GM23338 (cell line): ENCODE results near the gene DSCAML1. TPM values are rescaled to one million over a fixed set of nuclear protein-coding genes. Genes with fewer than 3 reads are reported as not detected.

ENCODE experiments used
- ATAC-seq: fragments of 200-7000 bp; cut with Tn5 transposase; 3 replicates; pipeline ENCODE4 v1.9.1; 2020
- DNase-seq: peaks from one replicate; pipeline ENCODE4 v3.0.0-alpha.2; 2015; ENCODE audit warnings: low spot score
- H2AFZ ChIP-seq: fragments of 200-600 bp; sonication (generic); 2 replicates; pipeline ENCODE4 v1.8.0; 2016; ENCODE audit warnings: antibody characterized with exemption, mild to moderate bottlenecking, moderate library complexity
- H3F3A ChIP-seq: fragments of 200-600 bp; sonication (generic); replicated peaks from 2 replicates; pipeline ENCODE4 v1.8.0; 2017; ENCODE audit warnings: antibody characterized with exemption, mixed run types, low read depth
- H3K27ac ChIP-seq: fragments of 200-600 bp; sonication (generic); 2 replicates; pipeline ENCODE4 v1.6.1; 2016; ENCODE audit warnings: low read depth
- H3K27me3 ChIP-seq: fragments of 200-600 bp; sonication (generic); 2 replicates; pipeline ENCODE4 v1.8.0; 2016; ENCODE audit warnings: mild to moderate bottlenecking, mixed run types, moderate library complexity; ENCODE audit not compliant: insufficient read depth
- H3K36me3 ChIP-seq: fragments of 200-600 bp; sonication (generic); 2 replicates; pipeline ENCODE4 v1.8.0; 2016; ENCODE audit warnings: mild to moderate bottlenecking; ENCODE audit not compliant: insufficient read depth
- H3K4me1 ChIP-seq: fragments of 200-600 bp; sonication (generic); 2 replicates; pipeline ENCODE4 v1.8.0; 2016; ENCODE audit warnings: mild to moderate bottlenecking, moderate library complexity; ENCODE audit not compliant: insufficient read depth
- H3K4me2 ChIP-seq: fragments of 200-600 bp; sonication (generic); 2 replicates; pipeline ENCODE4 v1.7.1; 2017; ENCODE audit warnings: mixed run types
- H3K4me3 ChIP-seq: fragments of 200-600 bp; sonication (generic); 2 replicates; pipeline ENCODE4 v1.6.1; 2016; ENCODE audit warnings: mixed run types
- H3K79me2 ChIP-seq: fragments of 200-600 bp; sonication (generic); replicated peaks from 2 replicates; pipeline ENCODE4 v1.8.0; 2017; ENCODE audit warnings: mild to moderate bottlenecking; ENCODE audit not compliant: insufficient read depth
- H3K9me2 ChIP-seq: fragments of 200-600 bp; sonication (generic); 2 replicates; pipeline ENCODE4 v1.8.0; 2017; ENCODE audit not compliant: insufficient read depth
- H4K20me1 ChIP-seq: fragments of 200-600 bp; sonication (generic); replicated peaks from 2 replicates; pipeline ENCODE4 v1.8.0; 2017; ENCODE audit warnings: mild to moderate bottlenecking; ENCODE audit not compliant: insufficient read depth
- H3K27ac Mint-ChIP-seq: 2 replicates; pipeline ENCODE4 v1.8.0; 2020; ENCODE audit warnings: inconsistent platforms, mild to moderate bottlenecking, moderate library complexity, mixed read lengths
- H3K27me3 Mint-ChIP-seq: 3 replicates; pipeline ENCODE4 v1.8.0; 2022; ENCODE audit warnings: low read depth, mild to moderate bottlenecking, moderate library complexity, mixed read lengths, inconsistent platforms; ENCODE audit not compliant: insufficient read depth, poor library complexity
- H3K36me3 Mint-ChIP-seq: 3 replicates; pipeline ENCODE4 v1.8.0; 2021; ENCODE audit warnings: low read depth, mild to moderate bottlenecking, inconsistent platforms, moderate library complexity, mixed read lengths
- H3K4me1 Mint-ChIP-seq: 3 replicates; pipeline ENCODE4 v1.8.0; 2020; ENCODE audit warnings: mild to moderate bottlenecking, inconsistent platforms, mixed read lengths
- H3K4me3 Mint-ChIP-seq: 3 replicates; pipeline ENCODE4 v1.8.0; 2021; ENCODE audit warnings: moderate library complexity, mild to moderate bottlenecking, inconsistent platforms, mixed read lengths
- H3K9me3 Mint-ChIP-seq: 3 replicates; pipeline ENCODE4 v1.8.0; 2020; ENCODE audit warnings: moderate library complexity, mild to moderate bottlenecking, inconsistent platforms, mixed read lengths
- CREB1 ChIP-seq: fragments of 250-450 bp; sonication (Bioruptor Pico); IDR thresholded peaks from 2 replicates; pipeline ENCODE4 v1.5.0; 2020; ENCODE audit warnings: low read depth, mild to moderate bottlenecking, moderate library complexity
- EZH2 ChIP-seq: fragments of 200-600 bp; sonication (generic); IDR thresholded peaks from one replicate; pipeline ENCODE4 v1.8.0; 2017; ENCODE audit warnings: antibody characterized with exemption, mild to moderate bottlenecking, low read depth; ENCODE audit not compliant: unreplicated experiment
- EZH2phosphoT487 ChIP-seq: fragments of 200-600 bp; sonication (generic); IDR thresholded peaks from one replicate; pipeline ENCODE4 v1.8.1; 2018; ENCODE audit warnings: antibody characterized with exemption; ENCODE audit not compliant: unreplicated experiment
- JUNB ChIP-seq: IDR thresholded peaks from one replicate; pipeline ENCODE4 v1.6.1; 2016; ENCODE audit warnings: antibody characterized with exemption; ENCODE audit not compliant: unreplicated experiment
- NANOG ChIP-seq: IDR thresholded peaks from 2 replicates; pipeline ENCODE4 v1.6.1; 2016; ENCODE audit warnings: antibody characterized with exemption, borderline replicate concordance
- POLR2AphosphoS5 ChIP-seq: IDR thresholded peaks from 2 replicates; pipeline ENCODE4 v1.6.1; 2016; ENCODE audit warnings: antibody characterized with exemption, low read depth
- STAT1 ChIP-seq: IDR thresholded peaks from one replicate; pipeline ENCODE4 v1.6.1; 2016; ENCODE audit warnings: antibody characterized with exemption; ENCODE audit not compliant: unreplicated experiment
- ZNF114 ChIP-seq: fragments of 250-450 bp; sonication (Bioruptor Pico); IDR thresholded peaks from 2 replicates; pipeline ENCODE4 v1.5.0; 2020; ENCODE audit warnings: mild to moderate bottlenecking, moderate library complexity
- ZNF331 ChIP-seq: fragments of 250-450 bp; sonication (Bioruptor Pico); IDR thresholded peaks from 2 replicates; pipeline ENCODE4 v1.5.0; 2020; ENCODE audit warnings: low read depth, mild to moderate bottlenecking, moderate library complexity
- polyA plus RNA-seq: library from polyadenylated mRNA; unstranded; fragments of >200 nt; fragmentation: Nextera tagmentation; extraction: Ambion mirVana; gene quantifications from 2 replicates; pipeline ENCODE4 v1.2.1, GENCODE V29; 2016
- total RNA-seq: library from RNA; depleted of rRNA; stranded (reverse); fragments of >200 nt; shearing (Covaris generic); gene quantifications from 2 replicates; pipeline ENCODE4 v1.2.3, GENCODE V29; 2014
- TF ChIP-seq, protein P1 (sequence below): IDR thresholded peaks from one replicate; pipeline ENCODE4 v1.6.1; 2018; ENCODE audit warnings: antibody characterized with exemption; ENCODE audit not compliant: unreplicated experiment
- TF ChIP-seq, protein P2 (sequence below), 2 experiments: fragments of 200-600 bp in 1 of 2; sonication (generic) in 1 of 2; conservative IDR thresholded peaks; 2 replicates each; pipeline versions ENCODE4 v1.5.1 to v1.6.1; 2016 to 2017; ENCODE audit warnings: antibody characterized with exemption in 2 of 2, low read depth in 2 of 2, mild to moderate bottlenecking in 2 of 2, moderate library complexity in 1 of 2
- TF ChIP-seq, protein P3 (sequence below): fragments of 250-450 bp; sonication (Bioruptor Pico); IDR thresholded peaks from 2 replicates; pipeline ENCODE4 v1.5.0; 2020; ENCODE audit warnings: mild to moderate bottlenecking, moderate library complexity
- TF ChIP-seq, protein P4 (sequence below): IDR thresholded peaks from 2 replicates; pipeline ENCODE4 v1.6.1; 2016; ENCODE audit warnings: antibody characterized with exemption

Gene DSCAML1
- total and polyA plus RNA-seq, 2 experiments from 2014 or later, result 0.17 TPM; not detected in 1

DNA sequence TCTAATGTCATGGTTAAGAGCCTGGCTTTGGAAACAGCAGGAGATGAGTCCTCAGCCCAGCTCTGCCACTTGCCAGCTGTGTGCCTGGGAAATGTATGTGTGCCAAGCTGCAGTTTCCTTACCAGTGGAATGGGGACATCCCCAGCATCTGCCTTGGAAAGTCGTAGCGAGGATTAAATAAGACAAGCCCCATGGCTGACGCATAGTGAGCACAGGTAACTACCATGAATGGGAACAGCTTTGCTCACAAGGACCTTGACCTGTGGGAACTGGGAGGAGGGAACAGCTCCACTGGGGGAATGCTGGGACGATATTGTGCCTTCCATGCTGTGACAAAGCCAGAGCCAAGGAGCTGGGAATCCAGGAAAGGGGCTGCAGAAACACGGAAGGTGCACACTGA, 2.6 kb upstream of the DSCAML1 start:
- no peak for ATAC-seq
- Histone ChIP-seq H3K27me3 (peaks cover 53% of the 10 kb centered on the region), H3K4me2 (no peak overlapping the region), H3K4me3 (no peak overlapping the region), H2AFZ (no peak overlapping the region), H3K36me3 (no peaks in the 10 kb centered on the region), H3F3A (no peaks in the 10 kb centered on the region), H4K20me1 (no peaks in the 10 kb centered on the region), H3K4me1 (peaks cover 9% of the 10 kb centered on the region; the same call in 1 of the 2 replicates), H3K79me2 (no peaks in the 10 kb centered on the region), H3K27ac (no peak overlapping the region), H3K9me2 (no peaks in the 10 kb centered on the region)
- no peaks in the 10 kb centered on the region for H3K9me3 Mint-ChIP-seq
- no peak overlapping the region for H3K27ac Mint-ChIP-seq
- H3K36me3 Mint-ChIP-seq, result no peaks in the 10 kb centered on the region
- peaks cover 43% of the 10 kb centered on the region for H3K27me3 Mint-ChIP-seq
- no peak overlapping the region for H3K4me3 Mint-ChIP-seq
- DNase-seq, result no peak
- H3K4me1 Mint-ChIP-seq, result peaks cover 21% of the 10 kb centered on the region
- TF ChIP-seq CREB1 (no peak), NANOG (no peak), JUNB (no peak), POLR2AphosphoS5 (no peak), EZH2 (no peak), ZNF114 (CRISPR knock-in tag) (no peak), ZNF331 (CRISPR knock-in tag) (no peak), EZH2phosphoT487 (no peak), STAT1 (no peak)
- TF ChIP-seq, protein P1, sequence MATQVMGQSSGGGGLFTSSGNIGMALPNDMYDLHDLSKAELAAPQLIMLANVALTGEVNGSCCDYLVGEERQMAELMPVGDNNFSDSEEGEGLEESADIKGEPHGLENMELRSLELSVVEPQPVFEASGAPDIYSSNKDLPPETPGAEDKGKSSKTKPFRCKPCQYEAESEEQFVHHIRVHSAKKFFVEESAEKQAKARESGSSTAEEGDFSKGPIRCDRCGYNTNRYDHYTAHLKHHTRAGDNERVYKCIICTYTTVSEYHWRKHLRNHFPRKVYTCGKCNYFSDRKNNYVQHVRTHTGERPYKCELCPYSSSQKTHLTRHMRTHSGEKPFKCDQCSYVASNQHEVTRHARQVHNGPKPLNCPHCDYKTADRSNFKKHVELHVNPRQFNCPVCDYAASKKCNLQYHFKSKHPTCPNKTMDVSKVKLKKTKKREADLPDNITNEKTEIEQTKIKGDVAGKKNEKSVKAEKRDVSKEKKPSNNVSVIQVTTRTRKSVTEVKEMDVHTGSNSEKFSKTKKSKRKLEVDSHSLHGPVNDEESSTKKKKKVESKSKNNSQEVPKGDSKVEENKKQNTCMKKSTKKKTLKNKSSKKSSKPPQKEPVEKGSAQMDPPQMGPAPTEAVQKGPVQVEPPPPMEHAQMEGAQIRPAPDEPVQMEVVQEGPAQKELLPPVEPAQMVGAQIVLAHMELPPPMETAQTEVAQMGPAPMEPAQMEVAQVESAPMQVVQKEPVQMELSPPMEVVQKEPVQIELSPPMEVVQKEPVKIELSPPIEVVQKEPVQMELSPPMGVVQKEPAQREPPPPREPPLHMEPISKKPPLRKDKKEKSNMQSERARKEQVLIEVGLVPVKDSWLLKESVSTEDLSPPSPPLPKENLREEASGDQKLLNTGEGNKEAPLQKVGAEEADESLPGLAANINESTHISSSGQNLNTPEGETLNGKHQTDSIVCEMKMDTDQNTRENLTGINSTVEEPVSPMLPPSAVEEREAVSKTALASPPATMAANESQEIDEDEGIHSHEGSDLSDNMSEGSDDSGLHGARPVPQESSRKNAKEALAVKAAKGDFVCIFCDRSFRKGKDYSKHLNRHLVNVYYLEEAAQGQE, result no peak
- TF ChIP-seq, protein P2, sequence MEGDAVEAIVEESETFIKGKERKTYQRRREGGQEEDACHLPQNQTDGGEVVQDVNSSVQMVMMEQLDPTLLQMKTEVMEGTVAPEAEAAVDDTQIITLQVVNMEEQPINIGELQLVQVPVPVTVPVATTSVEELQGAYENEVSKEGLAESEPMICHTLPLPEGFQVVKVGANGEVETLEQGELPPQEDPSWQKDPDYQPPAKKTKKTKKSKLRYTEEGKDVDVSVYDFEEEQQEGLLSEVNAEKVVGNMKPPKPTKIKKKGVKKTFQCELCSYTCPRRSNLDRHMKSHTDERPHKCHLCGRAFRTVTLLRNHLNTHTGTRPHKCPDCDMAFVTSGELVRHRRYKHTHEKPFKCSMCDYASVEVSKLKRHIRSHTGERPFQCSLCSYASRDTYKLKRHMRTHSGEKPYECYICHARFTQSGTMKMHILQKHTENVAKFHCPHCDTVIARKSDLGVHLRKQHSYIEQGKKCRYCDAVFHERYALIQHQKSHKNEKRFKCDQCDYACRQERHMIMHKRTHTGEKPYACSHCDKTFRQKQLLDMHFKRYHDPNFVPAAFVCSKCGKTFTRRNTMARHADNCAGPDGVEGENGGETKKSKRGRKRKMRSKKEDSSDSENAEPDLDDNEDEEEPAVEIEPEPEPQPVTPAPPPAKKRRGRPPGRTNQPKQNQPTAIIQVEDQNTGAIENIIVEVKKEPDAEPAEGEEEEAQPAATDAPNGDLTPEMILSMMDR (conservative IDR thresholded peaks at IDR 0.05; ENCODE audit: low read depth in 2 of 2), result no peak
- TF ChIP-seq, protein P3, sequence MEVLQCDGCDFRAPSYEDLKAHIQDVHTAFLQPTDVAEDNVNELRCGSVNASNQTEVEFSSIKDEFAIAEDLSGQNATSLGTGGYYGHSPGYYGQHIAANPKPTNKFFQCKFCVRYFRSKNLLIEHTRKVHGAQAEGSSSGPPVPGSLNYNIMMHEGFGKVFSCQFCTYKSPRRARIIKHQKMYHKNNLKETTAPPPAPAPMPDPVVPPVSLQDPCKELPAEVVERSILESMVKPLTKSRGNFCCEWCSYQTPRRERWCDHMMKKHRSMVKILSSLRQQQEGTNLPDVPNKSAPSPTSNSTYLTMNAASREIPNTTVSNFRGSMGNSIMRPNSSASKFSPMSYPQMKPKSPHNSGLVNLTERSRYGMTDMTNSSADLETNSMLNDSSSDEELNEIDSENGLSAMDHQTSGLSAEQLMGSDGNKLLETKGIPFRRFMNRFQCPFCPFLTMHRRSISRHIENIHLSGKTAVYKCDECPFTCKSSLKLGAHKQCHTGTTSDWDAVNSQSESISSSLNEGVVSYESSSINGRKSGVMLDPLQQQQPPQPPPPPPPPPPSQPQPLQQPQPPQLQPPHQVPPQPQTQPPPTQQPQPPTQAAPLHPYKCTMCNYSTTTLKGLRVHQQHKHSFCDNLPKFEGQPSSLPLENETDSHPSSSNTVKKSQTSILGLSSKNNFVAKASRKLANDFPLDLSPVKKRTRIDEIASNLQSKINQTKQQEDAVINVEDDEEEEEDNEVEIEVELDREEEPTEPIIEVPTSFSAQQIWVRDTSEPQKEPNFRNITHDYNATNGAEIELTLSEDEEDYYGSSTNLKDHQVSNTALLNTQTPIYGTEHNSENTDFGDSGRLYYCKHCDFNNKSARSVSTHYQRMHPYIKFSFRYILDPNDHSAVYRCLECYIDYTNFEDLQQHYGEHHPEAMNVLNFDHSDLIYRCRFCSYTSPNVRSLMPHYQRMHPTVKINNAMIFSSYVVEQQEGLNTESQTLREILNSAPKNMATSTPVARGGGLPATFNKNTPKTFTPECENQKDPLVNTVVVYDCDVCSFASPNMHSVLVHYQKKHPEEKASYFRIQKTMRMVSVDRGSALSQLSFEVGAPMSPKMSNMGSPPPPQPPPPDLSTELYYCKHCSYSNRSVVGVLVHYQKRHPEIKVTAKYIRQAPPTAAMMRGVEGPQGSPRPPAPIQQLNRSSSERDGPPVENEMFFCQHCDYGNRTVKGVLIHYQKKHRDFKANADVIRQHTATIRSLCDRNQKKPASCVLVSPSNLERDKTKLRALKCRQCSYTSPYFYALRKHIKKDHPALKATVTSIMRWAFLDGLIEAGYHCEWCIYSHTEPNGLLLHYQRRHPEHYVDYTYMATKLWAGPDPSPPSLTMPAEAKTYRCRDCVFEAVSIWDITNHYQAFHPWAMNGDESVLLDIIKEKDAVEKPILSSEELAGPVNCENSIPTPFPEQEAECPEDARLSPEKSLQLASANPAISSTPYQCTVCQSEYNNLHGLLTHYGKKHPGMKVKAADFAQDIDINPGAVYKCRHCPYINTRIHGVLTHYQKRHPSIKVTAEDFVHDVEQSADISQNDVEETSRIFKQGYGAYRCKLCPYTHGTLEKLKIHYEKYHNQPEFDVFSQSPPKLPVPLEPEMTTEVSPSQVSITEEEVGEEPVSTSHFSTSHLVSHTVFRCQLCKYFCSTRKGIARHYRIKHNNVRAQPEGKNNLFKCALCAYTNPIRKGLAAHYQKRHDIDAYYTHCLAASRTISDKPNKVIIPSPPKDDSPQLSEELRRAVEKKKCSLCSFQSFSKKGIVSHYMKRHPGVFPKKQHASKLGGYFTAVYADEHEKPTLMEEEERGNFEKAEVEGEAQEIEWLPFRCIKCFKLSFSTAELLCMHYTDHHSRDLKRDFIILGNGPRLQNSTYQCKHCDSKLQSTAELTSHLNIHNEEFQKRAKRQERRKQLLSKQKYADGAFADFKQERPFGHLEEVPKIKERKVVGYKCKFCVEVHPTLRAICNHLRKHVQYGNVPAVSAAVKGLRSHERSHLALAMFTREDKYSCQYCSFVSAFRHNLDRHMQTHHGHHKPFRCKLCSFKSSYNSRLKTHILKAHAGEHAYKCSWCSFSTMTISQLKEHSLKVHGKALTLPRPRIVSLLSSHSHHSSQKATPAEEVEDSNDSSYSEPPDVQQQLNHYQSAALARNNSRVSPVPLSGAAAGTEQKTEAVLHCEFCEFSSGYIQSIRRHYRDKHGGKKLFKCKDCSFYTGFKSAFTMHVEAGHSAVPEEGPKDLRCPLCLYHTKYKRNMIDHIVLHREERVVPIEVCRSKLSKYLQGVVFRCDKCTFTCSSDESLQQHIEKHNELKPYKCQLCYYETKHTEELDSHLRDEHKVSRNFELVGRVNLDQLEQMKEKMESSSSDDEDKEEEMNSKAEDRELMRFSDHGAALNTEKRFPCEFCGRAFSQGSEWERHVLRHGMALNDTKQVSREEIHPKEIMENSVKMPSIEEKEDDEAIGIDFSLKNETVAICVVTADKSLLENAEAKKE (CRISPR knock-in tag), result no peak
- TF ChIP-seq, protein P4, sequence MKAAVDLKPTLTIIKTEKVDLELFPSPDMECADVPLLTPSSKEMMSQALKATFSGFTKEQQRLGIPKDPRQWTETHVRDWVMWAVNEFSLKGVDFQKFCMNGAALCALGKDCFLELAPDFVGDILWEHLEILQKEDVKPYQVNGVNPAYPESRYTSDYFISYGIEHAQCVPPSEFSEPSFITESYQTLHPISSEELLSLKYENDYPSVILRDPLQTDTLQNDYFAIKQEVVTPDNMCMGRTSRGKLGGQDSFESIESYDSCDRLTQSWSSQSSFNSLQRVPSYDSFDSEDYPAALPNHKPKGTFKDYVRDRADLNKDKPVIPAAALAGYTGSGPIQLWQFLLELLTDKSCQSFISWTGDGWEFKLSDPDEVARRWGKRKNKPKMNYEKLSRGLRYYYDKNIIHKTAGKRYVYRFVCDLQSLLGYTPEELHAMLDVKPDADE, result no peak
